ENCODE measurements around the gene KRTAP2-1. TPM values are rescaled to one million over a fixed set of nuclear protein-coding genes. Genes with fewer than 3 reads are reported as not detected.
"Not testable (repeated sequence)": the region's sequence is repeated elsewhere in the genome, so short reads cannot be mapped to it uniquely, and the experiment has no call there.

Gene KRTAP2-1
- total RNA-seq, 2 experiments from 2014 or later, result not detected

DNA sequence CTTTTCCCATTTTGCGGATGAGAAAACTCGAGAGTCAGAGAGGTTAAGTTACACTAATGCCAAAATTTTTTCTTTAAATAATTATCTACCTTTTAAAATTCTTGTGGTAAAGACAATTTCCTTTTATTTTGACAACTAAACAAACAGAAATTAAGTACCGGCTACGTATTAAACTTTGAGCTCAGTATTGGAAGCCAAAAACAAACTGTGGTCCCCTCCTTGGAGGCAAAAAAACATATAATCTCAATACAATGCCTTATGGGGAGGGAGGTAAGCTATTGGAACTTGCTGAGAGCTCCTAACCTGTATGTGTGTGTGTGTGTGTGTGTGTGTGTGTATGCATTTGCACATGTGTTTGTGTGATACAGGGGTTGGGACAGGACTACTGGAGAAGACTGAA lies 16.3 kb upstream of the KRTAP2-1 start:
- TF ChIP-seq, protein P1, sequence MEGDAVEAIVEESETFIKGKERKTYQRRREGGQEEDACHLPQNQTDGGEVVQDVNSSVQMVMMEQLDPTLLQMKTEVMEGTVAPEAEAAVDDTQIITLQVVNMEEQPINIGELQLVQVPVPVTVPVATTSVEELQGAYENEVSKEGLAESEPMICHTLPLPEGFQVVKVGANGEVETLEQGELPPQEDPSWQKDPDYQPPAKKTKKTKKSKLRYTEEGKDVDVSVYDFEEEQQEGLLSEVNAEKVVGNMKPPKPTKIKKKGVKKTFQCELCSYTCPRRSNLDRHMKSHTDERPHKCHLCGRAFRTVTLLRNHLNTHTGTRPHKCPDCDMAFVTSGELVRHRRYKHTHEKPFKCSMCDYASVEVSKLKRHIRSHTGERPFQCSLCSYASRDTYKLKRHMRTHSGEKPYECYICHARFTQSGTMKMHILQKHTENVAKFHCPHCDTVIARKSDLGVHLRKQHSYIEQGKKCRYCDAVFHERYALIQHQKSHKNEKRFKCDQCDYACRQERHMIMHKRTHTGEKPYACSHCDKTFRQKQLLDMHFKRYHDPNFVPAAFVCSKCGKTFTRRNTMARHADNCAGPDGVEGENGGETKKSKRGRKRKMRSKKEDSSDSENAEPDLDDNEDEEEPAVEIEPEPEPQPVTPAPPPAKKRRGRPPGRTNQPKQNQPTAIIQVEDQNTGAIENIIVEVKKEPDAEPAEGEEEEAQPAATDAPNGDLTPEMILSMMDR (IDR thresholded peaks at IDR 0.05), result no peak
- no peak overlapping the region for H3K27ac ChIP-seq (ENCODE audit: low read depth in 1 of 2, low read length in 2 of 2)
- H3K4me1 ChIP-seq (ENCODE audit: insufficient read depth, low read length), result no peaks in the 10 kb centered on the region
- no peaks in the 10 kb centered on the region for H3K36me3 Mint-ChIP-seq (ENCODE audit: low read depth)
- H3K27ac Mint-ChIP-seq, result no peak overlapping the region
- no peaks in the 10 kb centered on the region for H3K36me3 ChIP-seq (ENCODE audit: insufficient read depth, low read length)
- H3K9me3 ChIP-seq (ENCODE audit: control insufficient read depth in 1 of 2, insufficient read depth in 1 of 2, low read length in 2 of 2), result no peaks in the 10 kb centered on the region
- peaks cover 0 to 10% of the 10 kb centered on the region in 2 experiments for H3K27me3 ChIP-seq (ENCODE audit: control insufficient read depth in 1 of 2, insufficient read depth in 2 of 2, low read length in 2 of 2)
- POLR2A ChIA-PET, result no interaction called here
- CTCF ChIA-PET, result no interaction called here
- no peak for DNase-seq
- no peak for ATAC-seq (ENCODE audit: poor library complexity)
- H3K4me1 Mint-ChIP-seq (ENCODE audit: low read depth), result no peaks in the 10 kb centered on the region
- H3K4me3 ChIP-seq (ENCODE audit: low read length), result no peak overlapping the region
- intact Hi-C loops (cut with DNase I, micrococcal nuclease), result no loop called here
- H3K4me3 Mint-ChIP-seq, result no peak overlapping the region
- H3K9me3 Mint-ChIP-seq, result no peaks in the 10 kb centered on the region
- H3K27me3 Mint-ChIP-seq, result peaks cover 47% of the 10 kb centered on the region

DNA sequence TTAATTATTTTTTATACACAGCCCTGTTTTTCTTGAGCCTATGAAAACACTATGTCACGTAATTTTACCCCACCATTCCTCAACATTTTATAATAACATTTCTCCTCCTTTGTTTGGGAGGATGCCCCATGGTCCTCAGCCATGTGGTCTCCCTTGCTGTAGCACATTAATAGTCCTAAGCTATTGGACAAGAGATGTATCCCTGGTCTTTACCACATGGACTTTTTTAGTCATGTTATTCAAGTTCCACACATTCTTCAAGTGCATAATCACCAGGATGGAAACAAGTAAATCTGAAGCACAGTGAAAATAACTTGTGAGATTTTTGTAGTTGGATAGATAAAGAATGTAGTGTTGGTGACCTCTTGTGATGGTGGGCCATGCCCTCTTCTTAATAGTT lies 14.8 kb upstream of the KRTAP2-1 start:
- intact Hi-C loops (cut with DNase I, micrococcal nuclease), result no loop called here
- peaks cover 60% of the 10 kb centered on the region for H3K27me3 Mint-ChIP-seq
- H3K4me1 ChIP-seq (ENCODE audit: insufficient read depth, low read length), result no peaks in the 10 kb centered on the region

DNA sequence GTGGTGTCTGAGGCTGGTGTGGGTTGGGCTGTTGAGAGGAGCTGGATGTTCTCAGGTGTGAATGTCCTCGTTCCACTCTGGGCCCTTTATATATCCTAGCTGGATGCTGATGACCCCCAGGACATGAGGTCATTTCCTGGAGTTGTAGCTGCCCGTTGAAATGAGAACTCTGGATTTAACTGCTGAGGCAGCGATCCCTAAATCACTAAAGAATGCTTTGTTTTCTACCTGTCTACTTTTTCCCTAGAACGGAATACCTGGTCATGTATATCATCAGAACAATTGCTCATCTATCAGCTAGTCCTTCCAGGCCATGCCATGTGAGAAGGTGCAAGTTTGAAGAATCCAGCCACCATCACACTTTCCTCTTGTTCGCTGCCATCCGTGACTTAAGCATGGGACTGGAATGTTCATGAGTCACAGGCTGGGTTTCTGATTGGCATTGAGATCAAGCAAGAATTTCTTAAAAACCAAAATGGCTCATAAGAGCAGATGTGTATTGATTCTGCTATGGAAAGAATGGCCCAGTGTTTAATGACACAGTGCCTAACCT lies 13.0 kb upstream of the KRTAP2-1 start, which contains the start of gene KRTAP2-3:
Gene KRTAP2-3 (minus strand): TSS at position 63 of the 553 bp plus-strand sequence. CDS start 64 bp downstream, outside the sequence.
- Mint-ChIP-seq H3K27me3 (peaks cover 74% of the 10 kb centered on the region), H3K9me3 (peaks cover 7% of the 10 kb centered on the region), H3K4me1 (ENCODE audit: low read depth) (no peaks in the 10 kb centered on the region), H3K4me3 (no peak within 1 kb of the TSS), H3K36me3 (ENCODE audit: low read depth) (no peaks in the 10 kb centered on the region), H3K27ac (no peak within 1 kb of the TSS)
- no peaks in the 10 kb centered on the region for H3K9me3 ChIP-seq (ENCODE audit: control insufficient read depth in 1 of 2, insufficient read depth in 1 of 2, low read length in 2 of 2)
- no peak within 1 kb of the TSS for H3K4me3 ChIP-seq (ENCODE audit: low read length)
- intact Hi-C loops (cut with DNase I, micrococcal nuclease), result no loop called here
- DNase-seq, result no peak
- TF ChIP-seq, protein P1 (IDR thresholded peaks at IDR 0.05), result no peak
- ATAC-seq (ENCODE audit: poor library complexity), result no peak
- peaks cover 0 to 10% of the 10 kb centered on the region in 2 experiments for H3K27me3 ChIP-seq (ENCODE audit: control insufficient read depth in 1 of 2, insufficient read depth in 2 of 2, low read length in 2 of 2)
- no peaks in the 10 kb centered on the region for H3K4me1 ChIP-seq (ENCODE audit: insufficient read depth, low read length)
- H3K36me3 ChIP-seq (ENCODE audit: insufficient read depth, low read length), result no peaks in the 10 kb centered on the region
- POLR2A ChIA-PET, result no interaction called here
- CTCF ChIA-PET, result no interaction called here
- H3K27ac ChIP-seq (ENCODE audit: low read depth in 1 of 2, low read length in 2 of 2), result no peak within 1 kb of the TSS

More for the DNA sequence above, 14.8 kb upstream of the KRTAP2-1 start:
- ChIA-PET POLR2A (no interaction called here), CTCF (no interaction called here)
- Histone ChIP-seq H3K9me3 (ENCODE audit: control insufficient read depth in 1 of 2, insufficient read depth in 1 of 2, low read length in 2 of 2) (no peaks in the 10 kb centered on the region), H3K36me3 (ENCODE audit: insufficient read depth, low read length) (no peaks in the 10 kb centered on the region), H3K27me3 (ENCODE audit: control insufficient read depth in 1 of 2, insufficient read depth in 2 of 2, low read length in 2 of 2) (peaks cover 0 to 10% of the 10 kb centered on the region in 2 experiments), H3K4me3 (ENCODE audit: low read length) (no peak overlapping the region), H3K27ac (ENCODE audit: low read depth in 1 of 2, low read length in 2 of 2) (no peak overlapping the region)
- Mint-ChIP-seq H3K4me1 (ENCODE audit: low read depth) (no peaks in the 10 kb centered on the region), H3K27ac (no peak overlapping the region), H3K9me3 (peaks cover 7% of the 10 kb centered on the region), H3K36me3 (ENCODE audit: low read depth) (no peaks in the 10 kb centered on the region), H3K4me3 (no peak overlapping the region)
- ATAC-seq (ENCODE audit: poor library complexity) (no peak), DNase-seq (no peak)
- TF ChIP-seq, protein P1 (IDR thresholded peaks at IDR 0.05), result no peak

DNA sequence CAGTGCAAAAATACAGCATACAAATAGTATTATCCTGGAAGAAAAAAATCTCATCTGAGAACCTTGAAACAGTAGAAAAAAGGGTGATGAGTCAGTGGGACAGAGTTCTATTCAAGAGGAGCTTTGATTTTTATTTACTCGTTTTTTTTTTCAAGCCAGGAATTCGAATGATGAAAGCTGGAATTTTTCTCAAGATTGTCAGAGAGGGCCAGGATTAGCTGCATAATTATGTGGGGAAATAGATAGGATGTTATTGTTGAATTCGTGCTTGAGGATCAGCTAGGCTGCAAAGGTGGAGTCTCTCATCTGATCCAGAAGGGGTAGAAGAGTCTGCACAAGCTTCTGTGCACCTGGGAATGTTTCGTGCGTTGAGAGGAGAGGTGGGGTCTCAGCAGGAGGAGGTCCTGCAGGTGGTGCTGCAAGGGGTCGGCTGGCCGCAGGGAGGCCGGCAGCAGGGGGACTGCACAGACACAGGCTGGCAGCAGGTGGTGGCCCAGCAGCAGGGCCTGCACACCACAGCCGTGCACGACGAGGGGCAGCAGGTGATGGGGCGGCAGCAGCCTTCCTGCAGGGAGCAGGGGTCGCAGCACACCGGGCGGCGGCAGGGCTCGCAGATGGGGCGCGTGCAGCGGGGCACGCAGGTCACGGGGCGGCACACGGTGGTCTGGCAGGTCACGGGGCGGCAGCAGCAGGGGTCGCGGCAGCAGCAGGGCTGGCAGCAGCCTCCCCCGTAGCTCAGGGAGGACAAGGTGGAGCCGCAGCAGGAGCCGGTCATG lies 12.3 kb upstream of the KRTAP2-1 start:
- POLR2A ChIA-PET, result not testable (repeated sequence)

More for the DNA sequence above, 12.3 kb upstream of the KRTAP2-1 start:
- peaks cover 75% of the 10 kb centered on the region for H3K27me3 Mint-ChIP-seq
- H3K4me3 Mint-ChIP-seq; H3K36me3 Mint-ChIP-seq (ENCODE audit: low read depth); H3K27ac Mint-ChIP-seq; H3K4me3 ChIP-seq (ENCODE audit: low read length); intact Hi-C loops (cut with DNase I, micrococcal nuclease); H3K4me1 Mint-ChIP-seq (ENCODE audit: low read depth); DNase-seq; H3K9me3 ChIP-seq (ENCODE audit: control insufficient read depth in 1 of 2, insufficient read depth in 1 of 2, low read length in 2 of 2); H3K4me1 ChIP-seq (ENCODE audit: insufficient read depth, low read length); H3K36me3 ChIP-seq (ENCODE audit: insufficient read depth, low read length); H3K27ac ChIP-seq (ENCODE audit: low read depth in 1 of 2, low read length in 2 of 2); ATAC-seq (ENCODE audit: poor library complexity); CTCF ChIA-PET; H3K9me3 Mint-ChIP-seq: not testable (repeated sequence)
- peaks cover 0 to 10% of the 10 kb centered on the region in 2 experiments for H3K27me3 ChIP-seq (ENCODE audit: control insufficient read depth in 1 of 2, insufficient read depth in 2 of 2, low read length in 2 of 2)
